GM19035 (cell line): ENCODE measurements around the gene GOT1.

ENCODE experiments used
- ATAC-seq: cut with Tn5 transposase; IDR thresholded peaks from one replicate; pipeline ENCODE4 v1.9.1; 2021; ENCODE audit not compliant: unreplicated experiment

GOT1 gene

DNA sequence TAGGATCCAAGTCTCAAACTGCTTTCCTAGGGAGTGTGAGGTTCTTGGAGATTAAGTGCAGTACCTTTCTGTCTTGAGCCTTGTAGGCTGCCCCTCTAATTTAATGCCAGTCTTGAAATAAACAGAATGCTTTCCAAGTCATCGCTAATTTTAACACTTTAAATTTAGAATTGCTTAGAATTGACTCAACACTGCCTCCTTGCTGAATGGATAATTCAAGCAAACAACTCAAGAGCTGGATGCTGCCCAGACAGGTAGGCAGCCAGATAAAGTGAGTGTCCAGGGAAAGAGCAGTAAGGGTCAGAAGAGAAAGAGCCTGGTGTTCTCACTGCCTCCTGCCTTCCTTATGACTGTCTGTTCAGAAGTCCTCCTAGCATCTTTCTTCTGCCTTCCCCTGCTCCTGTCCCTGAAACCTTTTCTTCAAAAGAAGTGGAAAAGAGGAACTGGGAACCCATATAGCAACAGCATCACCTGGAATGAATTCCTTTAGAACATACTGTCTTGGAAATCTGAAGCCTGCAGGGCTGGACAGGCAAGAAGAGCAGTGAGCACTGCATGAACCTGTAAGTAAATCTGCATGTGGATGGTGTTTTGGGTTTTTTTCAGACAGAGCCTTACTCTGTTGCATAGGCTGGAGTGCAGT is 3.1 kb upstream of the GOT1 start:
- no peak for ATAC-seq

DNA sequence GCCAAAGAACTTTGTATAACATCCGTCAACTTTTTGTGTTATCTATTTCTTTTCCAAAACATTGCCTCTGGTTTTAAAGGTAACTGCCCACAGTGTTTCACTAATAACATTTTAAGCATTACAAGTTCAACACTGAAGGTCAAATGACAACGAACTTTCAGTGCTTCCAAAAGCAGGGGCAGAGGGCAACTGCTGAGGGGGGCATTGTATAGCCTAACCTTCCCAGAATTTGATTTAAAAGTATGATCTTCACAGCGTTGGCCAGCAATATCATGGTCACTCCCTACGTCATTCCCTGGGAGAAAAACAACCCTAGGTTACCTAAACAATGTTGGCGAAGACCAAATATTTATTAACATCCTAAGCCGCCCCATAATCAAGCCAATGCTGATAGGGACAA is 2.5 kb upstream of the GOT1 start:
- ATAC-seq: no peak

DNA sequence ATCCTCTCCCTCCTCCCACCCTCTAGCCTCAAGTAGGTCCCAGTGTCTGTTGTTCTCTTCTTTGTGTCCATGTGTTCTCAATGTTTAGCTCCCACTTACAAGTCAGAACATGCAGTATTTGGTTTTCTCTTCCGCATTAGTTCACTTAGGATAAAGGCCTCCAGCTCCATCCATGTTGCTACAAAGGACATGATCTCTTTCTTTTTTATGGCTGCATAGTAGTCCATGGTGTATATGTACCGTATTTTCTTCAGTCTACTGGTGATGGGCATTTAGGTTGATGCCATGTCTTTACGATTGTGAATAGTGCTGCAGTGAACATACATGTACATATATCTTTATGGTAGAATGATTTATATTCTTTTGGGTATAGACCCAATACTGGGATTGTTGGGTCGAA is 1.6 kb upstream of the GOT1 start:
- ATAC-seq: no peak

DNA sequence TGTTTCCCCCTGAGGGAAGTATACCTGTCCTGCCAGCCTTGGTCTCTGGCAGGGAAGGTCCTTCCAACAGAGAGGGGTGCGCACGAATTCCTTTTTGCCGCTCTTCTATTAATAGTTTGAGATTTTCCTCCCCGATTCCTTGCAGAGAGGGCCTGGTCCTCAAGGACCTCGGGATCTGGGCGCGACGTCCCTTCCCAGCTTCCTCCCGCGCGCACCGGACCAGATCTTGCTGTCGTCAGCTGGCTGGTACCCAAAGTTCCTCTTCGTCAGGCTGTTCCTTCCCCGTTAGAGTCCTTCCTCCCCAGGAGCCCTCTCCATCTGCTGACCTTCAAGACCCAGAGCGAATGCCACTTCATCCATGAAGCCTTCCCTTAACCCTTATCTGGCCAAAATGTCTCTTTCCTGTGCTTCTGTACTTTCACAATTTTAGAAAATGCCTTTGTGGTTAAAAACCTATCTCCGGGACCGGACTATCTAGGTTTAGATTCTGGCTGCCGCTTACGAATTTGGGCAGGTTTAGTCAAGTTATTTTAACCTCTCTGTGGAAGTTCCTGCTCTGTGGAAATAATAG is 851 bp upstream of the GOT1 start:
- ATAC-seq: peak; percentile 3

DNA sequence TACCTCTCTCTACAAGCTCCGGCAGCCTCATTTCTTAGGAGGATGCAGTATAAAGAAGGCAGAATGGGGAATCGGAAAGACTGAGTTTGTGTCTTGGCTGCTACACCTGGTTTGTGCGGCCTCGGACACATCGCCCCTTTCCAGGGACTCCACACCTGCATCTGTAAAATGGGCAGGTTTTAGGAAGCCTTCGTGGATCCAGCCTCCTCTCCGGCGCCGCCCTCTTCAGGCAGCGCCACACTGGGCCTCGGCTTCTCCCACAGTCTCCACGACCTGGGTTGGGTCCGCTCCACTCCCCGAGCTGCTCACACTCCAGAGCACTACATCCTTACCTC is 341 bp downstream of the GOT1 start:
- peak; percentile 15 for ATAC-seq

DNA sequence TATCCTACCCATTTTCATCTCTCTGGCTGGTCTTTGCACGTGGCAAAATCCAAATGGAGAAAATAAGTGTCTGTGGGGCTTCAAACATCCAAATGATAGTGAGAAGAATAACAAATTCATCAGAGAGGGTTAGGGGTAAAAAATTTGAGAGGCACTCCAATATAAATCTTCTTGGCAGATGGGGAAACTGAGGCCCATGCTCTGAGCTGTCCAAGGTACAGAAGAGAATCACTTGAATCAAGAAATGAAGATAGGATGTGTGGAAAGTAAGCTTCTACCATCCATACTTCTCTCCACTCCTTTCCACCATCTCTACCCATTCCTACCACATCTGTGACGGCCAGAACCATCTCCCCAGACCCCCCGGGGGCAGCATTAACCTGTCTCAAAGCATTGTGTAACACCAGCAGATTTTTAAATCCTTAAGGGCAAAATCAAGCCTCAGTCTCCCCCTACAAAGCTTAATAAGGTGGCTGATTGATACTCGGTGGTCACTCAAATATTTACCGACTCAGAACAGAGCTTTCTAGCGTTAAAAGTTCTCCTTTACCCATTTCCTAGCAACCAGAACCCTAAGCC is 818 bp downstream of the GOT1 start:
- no peak for ATAC-seq

DNA sequence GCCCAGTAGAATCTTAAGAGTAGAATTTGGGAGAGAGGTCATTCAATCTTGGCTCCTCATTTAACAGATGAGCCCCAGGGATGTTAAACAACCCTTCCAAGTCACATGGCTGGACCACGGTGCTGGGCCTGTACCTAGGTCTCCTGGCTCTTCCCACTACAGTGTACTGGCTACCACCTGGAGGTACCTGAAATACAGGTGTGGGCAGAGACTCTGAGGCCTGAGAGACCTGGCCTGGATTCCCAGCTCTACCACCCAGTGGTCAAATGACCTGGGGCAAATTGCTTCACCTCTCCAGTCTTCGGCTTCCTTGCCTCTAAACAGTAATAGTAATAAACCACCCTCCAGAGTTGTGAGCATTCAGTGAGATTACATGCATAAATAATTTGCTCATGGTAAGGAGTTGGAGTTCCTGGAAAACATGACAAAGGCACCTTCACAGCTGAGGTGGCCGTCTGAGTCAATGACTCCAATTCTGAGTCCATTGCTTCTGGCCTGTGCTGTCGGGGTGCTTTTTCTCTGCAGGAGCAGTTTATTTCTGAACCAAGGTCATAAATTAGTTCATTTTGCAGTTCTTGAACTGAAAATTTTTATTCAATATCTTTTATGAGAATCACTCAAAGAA is 2.7 kb downstream of the GOT1 start:
- ATAC-seq: no peak

DNA sequence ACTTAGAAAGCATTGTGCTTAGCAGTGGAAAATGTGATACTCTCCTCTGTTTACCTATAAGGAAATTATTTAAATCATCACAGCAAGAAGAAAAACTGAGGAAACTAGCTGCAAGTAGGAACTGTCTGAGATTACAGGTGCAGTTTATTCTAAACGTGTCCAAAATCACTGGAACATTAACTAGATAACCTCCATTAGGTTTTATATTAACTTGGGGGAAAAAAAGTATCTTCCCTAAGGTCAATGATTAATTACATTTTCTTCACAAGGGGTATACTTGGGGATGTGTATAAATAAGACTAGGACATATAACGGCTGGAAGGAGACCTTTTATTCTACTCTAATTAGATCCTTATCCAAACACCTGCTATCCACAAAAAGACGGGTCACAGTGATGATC is 3.7 kb downstream of the GOT1 start:
- ATAC-seq: no peak

DNA sequence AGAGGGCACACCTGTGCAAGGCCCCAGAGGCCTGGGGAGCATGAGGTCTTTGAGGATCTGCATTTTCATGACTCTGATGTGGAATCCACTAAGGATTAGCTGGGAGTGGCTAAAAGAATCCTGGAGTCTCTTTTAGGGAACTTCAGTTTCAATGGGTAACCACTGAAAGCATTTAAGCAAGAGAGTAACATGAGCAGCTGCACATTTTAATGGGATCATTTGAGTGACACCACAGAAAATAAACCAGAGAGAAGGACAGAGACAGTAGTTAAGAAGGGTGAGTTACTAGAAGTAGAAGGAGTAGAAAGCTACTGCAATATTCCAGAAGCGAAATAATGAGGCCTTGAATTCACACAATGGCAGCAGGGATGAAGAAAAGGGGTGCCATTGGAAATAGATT is 5.2 kb downstream of the GOT1 start:
- ATAC-seq: no peak

DNA sequence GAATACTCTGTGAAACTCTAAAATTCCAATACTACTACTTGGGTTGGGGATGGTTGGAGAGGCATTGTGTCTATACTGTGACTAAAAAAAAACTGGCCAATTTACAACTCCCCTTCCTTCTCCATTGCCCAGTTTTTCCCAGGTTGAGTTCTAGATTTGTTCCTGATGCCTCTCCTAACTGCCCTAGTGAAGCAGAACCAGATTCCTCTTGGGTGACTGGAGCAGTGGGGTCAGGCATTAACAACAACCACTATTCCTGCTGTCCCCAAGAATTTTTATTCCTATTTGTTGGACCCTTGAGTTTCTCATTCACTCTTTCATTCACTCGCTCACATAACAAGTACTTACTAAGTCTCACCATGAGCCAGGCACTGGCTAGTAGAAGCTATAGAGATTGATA is 5.8 kb downstream of the GOT1 start:
- no peak for ATAC-seq

DNA sequence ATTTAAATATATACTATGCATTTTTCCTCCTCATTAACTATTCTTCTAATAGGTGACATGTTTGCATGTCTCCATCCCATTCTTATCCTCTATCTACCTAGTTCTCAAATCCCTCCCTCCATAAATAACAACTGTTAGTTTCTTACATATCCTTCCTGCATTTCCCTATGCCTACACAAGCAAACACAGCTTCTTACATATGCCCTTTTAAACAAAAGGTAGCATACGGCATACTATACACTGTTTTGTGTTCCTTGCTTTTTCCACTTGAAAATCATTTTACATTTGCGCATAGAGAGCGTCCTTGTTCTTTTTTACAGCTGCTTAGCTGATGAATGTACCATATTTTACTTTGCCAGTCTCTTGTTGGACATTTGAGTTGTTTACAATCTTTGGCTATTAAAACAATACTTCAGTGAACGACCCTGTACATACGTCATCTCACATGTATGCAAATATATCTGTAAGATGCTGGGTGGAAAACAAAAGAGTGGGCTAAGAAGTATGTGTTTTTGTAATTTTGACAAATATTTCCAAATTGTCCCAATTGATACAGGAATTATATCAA is 7.8 kb downstream of the GOT1 start:
- no peak for ATAC-seq

DNA sequence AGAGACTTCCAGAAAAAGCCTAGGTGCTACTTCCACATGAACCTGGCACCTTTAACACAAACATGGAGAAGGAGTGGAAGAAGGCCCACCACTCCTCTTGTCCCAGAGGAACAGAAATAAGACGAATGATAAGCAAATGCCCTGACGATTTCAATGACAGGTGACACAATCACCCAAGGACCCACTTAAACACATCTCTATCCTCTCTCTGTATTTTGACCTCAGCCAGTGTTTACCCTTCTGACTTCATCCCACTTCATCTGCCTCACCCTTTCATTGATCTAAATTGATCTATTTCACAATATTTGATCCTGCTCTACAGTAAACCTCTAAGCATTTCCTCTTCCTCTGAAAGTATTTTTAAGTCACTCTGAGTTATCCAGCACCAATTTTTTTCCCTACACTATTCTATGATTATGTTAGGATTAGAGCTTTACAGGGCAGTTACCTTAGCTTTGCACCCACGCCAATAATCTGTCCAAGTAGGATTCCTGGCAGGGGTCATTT is 9.1 kb downstream of the GOT1 start:
- no peak for ATAC-seq

DNA sequence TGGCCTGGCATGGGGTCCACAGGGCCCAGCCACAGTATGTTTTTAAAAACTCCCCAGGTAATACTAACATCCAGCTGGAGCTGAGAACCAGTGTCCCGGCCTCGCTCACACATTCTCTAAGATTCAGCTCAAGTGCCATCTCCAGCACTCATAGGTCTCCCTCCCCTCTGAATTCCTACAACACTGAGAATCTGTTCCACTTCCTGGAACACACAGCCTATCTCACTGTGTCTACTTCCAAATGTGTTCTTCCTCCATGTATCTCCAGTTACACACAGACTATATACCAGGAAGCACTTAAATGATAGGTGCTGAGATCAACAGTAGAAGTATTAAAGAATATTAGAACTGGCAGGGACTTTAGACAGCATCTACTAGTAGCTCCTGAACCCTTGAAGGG is 10.7 kb downstream of the GOT1 start:
- no peak for ATAC-seq

DNA sequence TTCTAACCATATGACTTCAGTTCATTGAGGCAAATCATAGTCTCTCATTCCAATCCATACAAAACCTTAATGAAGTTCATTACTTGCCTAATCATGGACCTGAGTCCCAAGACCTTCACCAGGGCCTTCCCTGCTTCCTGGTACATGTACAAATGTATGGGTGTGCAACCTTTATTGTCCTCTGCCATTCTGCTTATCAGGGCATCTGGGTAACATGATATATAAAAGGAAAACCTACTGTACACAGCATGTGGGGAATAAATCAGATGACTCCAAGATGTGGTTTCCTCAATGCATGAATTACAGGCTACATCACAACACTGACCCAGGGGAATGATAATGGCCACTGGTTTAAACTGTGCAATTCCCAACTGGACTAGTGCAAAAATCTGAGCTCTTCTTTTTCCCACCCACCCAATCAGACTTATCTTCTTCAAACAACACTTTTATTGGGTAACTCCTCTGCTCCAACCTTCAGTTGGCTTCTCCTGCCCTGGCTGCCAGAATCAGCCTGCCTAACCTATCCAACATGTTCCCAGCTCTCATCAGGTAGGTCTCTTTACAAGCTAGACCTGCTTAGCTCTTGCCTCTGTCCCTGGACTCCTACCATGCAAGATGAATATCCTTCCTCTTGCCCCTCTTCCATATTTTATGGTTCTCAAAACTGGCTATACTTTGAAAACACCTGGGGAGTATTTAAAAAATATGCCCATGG is 11.4 kb downstream of the GOT1 start:
- no peak for ATAC-seq

DNA sequence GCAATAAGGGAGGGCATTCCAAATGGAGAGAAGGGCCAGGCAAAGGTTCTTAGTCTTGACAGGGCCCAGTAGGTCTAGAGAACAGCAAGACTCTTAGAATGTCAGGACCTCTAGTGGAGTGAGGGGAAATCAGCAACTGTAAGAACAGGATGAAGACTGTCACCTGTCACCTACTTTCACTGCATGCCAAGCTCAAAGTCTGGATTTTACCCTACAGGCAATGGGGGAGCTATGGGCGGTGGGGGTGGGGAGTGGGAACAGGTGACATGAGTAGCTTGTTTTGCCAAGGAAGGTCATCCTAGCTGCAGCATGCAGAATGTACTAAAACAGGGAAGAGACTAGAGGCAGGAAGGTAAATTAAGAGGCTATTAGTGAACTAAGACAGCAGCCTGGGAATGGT is 18.3 kb downstream of the GOT1 start:
- ATAC-seq: no peak

DNA sequence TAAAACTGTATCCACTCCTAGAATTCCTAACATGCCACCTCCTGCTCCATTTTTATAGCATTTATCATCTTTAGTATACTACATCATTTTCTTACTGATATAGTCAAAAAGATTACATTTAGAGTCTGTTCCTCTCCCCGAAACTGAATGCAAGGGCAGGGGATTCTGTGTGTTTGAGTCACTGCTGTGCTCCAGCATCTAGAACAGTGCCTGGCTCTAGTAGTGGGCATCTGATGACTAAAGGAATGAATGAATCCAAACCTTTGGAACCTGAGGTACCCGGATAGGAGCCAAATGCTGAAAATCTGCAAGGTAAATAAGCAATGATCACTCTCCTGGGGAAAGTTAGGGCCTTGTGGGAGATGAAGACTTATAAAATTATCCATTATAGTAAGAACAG is 18.9 kb downstream of the GOT1 start:
- no peak for ATAC-seq

DNA sequence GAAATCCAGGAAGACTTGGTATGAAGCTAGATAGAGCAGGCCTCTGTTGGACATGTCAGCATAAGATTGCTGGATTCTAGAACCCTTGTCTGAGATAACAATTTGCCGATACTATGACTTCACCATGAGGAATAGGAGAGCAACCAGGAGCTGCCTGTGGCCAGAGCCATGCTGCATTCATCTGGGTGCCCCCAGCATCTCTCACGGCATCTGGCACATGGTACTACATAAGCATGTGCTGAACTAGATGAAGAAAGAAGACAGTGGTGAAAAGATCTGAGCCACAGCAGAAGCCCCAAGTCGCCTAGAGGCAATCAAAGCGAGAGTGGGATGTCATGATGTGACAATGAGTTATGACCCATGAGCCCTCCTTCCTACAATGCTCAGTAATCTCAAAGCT is 19.5 kb downstream of the GOT1 start:
- ATAC-seq: no peak

DNA sequence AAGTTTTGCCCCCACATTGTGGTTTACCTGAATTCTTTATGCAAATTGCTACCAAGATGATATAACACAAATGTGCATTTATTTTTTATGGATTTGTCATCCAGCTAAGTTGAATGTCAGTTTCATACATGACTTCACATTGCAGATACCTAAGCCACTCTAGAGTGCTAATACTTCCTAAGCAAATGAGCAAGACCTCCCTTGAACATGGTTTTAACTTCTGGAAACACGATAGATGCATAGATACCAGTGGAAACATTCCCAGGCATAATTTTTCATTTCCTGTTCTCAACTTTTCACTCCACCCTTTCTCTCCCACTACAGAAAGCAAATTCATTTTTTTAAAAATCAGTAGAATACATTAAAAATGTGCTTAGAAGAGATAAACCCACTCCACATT is 20.3 kb downstream of the GOT1 start:
- no peak for ATAC-seq

DNA sequence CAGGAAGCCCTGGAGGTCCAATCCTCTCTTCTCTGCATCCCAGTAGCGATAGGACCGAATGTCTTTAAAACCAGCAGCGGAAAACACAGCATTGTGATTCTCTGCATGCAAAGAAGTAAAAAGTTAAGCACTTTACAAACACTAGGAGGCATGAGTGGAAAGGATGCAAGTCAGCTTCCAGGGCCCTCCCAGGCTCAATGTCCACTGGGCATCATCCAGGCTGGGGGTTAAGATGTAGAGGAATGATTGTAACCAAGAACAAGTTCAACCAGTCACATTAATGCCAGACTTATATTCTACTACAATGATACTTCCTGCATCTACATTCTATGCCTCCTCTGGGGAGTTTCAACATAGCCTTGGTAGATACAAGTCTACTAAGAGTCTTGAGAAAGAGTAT is 24.3 kb downstream of the GOT1 start:
- no peak for ATAC-seq

DNA sequence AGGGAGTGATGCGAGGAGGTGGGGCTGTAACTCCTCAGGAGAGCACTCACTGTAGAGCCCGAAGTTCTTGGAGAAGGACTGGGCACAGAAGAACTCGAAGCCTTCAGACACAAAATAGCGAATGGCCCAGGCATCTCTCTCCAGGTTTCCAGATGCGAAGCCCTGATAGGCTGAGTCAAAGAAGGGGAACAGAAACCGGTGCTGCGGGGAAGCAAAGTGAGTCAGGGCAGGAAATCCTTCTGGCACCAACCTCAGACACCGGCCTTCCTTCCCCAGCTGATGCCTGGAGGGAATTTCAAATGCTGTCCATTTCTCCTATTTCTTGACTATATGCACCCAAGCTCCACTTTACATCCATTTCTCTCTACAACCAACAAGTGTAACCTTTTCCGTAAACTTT is 26.8 kb downstream of the GOT1 start:
- ATAC-seq: no peak

DNA sequence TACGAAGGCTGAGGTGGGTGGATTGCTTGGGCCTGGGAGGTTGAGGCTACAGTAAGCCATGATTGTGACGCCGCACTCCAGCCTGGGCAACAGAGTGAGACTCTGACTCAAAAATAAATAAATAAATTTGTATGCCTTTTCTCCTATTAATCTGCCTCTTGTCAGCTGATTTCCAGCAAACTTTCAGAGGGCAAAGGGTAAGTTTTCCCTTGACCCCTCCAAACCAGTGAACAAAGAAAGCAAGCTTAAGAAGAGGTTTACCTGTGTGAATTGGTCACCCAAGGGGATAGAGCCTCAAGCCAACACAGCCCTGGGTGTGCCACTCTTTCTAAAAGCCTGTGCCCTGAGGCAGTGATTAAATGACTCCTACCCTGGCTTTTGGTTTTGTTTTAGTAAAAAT is 30.8 kb downstream of the GOT1 start:
- no peak for ATAC-seq

DNA sequence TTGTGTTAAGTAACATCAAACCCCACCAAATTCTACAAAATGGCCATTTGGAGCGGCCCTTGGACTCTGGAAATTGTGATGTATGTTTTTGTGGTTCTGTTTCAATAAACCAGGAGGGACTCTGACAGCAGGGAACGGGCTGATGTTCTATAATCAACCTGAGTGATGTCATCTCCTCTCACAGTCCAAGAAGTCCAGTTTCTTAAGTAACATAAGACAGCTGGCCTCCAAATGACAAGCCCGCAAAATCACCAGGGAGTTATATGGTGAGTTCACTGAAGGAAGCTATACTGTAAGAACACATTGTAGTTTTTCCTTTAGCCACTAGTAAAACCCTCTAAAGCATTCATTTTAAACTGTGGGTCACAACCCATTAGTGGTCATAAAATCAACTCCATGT is 34.0 kb downstream of the GOT1 start:
- ATAC-seq: no peak
